SJCRH30 (cell line): ENCODE data around the gene SENP8. TPM values are rescaled to one million over a fixed set of nuclear protein-coding genes. Genes with fewer than 3 reads are reported as not detected.

Source experiments
- DNase-seq, 2 experiments: peaks; one replicate each; pipeline ENCODE4 v3.0.0-alpha.2; 2015 to 2020
- H3K27ac ChIP-seq: fragments of 250-450 bp; sonication (Bioruptor Pico); 2 replicates; pipeline ENCODE4 v1.5.1; 2020; ENCODE audit warnings: mild to moderate bottlenecking, moderate library complexity
- H3K27me3 ChIP-seq: fragments of 250-450 bp; sonication (Bioruptor Pico); 2 replicates; pipeline ENCODE4 v1.5.1; 2020; ENCODE audit warnings: mild to moderate bottlenecking, moderate library complexity
- H3K36me3 ChIP-seq: fragments of 250-450 bp; sonication (Bioruptor Pico); 2 replicates; pipeline ENCODE4 v1.5.1; 2020; ENCODE audit warnings: mild to moderate bottlenecking, moderate library complexity
- H3K4me1 ChIP-seq: fragments of 250-450 bp; sonication (Bioruptor Pico); 2 replicates; pipeline ENCODE4 v1.5.1; 2020; ENCODE audit warnings: mild to moderate bottlenecking, moderate library complexity
- H3K4me3 ChIP-seq: fragments of 250-450 bp; sonication (Bioruptor Pico); 2 replicates; pipeline ENCODE4 v1.5.1; 2020; ENCODE audit warnings: mild to moderate bottlenecking, moderate library complexity
- H3K9me3 ChIP-seq: fragments of 250-450 bp; sonication (Bioruptor Pico); replicated peaks from 2 replicates; pipeline ENCODE4 v1.5.1; 2020; ENCODE audit warnings: mild to moderate bottlenecking, moderate library complexity
- total RNA-seq: library from RNA; depleted of rRNA; stranded (reverse); fragments of >200 nt; shearing (Covaris generic); gene quantifications from 2 replicates; pipeline ENCODE4 v1.2.3, GENCODE V29; 2014; rRNA removed

The SENP8 gene
- total RNA-seq, 1 experiment from 2014 or later, result 7.7 TPM

GRCh38 chr15:72184165-72184811, 66.1 kb downstream of the SENP8 start:
- Histone ChIP-seq H3K9me3 (no peaks in the 10 kb centered on the region), H3K27me3 (no peaks in the 10 kb centered on the region), H3K4me3 (peak overlapping the region; percentile 54), H3K36me3 (no peaks in the 10 kb centered on the region), H3K4me1 (peaks cover 11% of the 10 kb centered on the region), H3K27ac (no peak overlapping the region; the same call in 1 of the 2 replicates)
- DNase-seq, result peak; percentile 62 to 65

- Histone ChIP-seq H3K4me3 (no peak overlapping the region), H3K9me3 (no peaks in the 10 kb centered on the region), H3K27ac (no peak overlapping the region), H3K4me1 (peaks cover 11% of the 10 kb centered on the region; the same call in 1 of the 2 replicates), H3K36me3 (no peaks in the 10 kb centered on the region), H3K27me3 (no peaks in the 10 kb centered on the region)
- no peak for DNase-seq
Observed at GRCh38 chr15:72189250-72189902, 71.2 kb downstream of the SENP8 start.

- DNase-seq, result peak in 1 of 2 experiments; percentile 55
- H3K4me1 ChIP-seq, result peaks cover 11% of the 10 kb centered on the region; the same call in 1 of the 2 replicates
- no peaks in the 10 kb centered on the region for H3K36me3 ChIP-seq
- H3K9me3 ChIP-seq, result no peaks in the 10 kb centered on the region
- H3K4me3 ChIP-seq, result no peak overlapping the region
- no peaks in the 10 kb centered on the region for H3K27me3 ChIP-seq
- no peak overlapping the region for H3K27ac ChIP-seq
Observed at GRCh38 chr15:72192416-72192815, 74.2 kb downstream of the SENP8 start.

Other genes with a start within 250 kb of the SENP8 start
- gene MYO9A, start 253 bp upstream of the SENP8 start, total RNA-seq, result 34.4 and 37.2 TPM in 2 replicates
- 0.35 TPM in 1 of 2 replicates, not detected in the other for gene GRAMD2A, start 79.4 kb downstream of the SENP8 start, total RNA-seq
- 1,855 and 1,858 TPM in 2 replicates for gene PKM, start 112.8 kb downstream of the SENP8 start, total RNA-seq
- gene PARP6, start 154.2 kb downstream of the SENP8 start, total RNA-seq, result 36.1 and 52.5 TPM in 2 replicates
- gene CELF6, start 201.8 kb downstream of the SENP8 start, total RNA-seq, result 0.05 TPM in 1 of 2 replicates, not detected in the other